Fibroblast of lung (primary cell): ENCODE results near the gene HPX. TPM values are rescaled to one million over a fixed set of nuclear protein-coding genes. Genes with fewer than 3 reads are reported as not detected.

Experiments
- DNase-seq, 2 donors: peaks; one replicate each; pipeline versions ENCODE4 v3.0.0 to v3.0.0-alpha.2; 2010; ENCODE audit warnings: low read depth in 2 of 2
- H2AFZ ChIP-seq: 2 replicates; pipeline ENCODE4 v1.5.1; 2012; ENCODE audit warnings: low read length, control low read depth, inconsistent platforms
- H3K27ac ChIP-seq: 2 replicates; pipeline ENCODE4 v1.5.1; 2011; ENCODE audit warnings: low read length, control low read depth; ENCODE audit not compliant: insufficient read depth
- H3K27me3 ChIP-seq: 2 replicates; pipeline ENCODE4 v1.5.1; 2011; ENCODE audit warnings: mild to moderate bottlenecking, low read length; ENCODE audit not compliant: control insufficient read depth, insufficient read depth
- H3K36me3 ChIP-seq: 2 replicates; pipeline ENCODE4 v1.5.1; 2011; ENCODE audit warnings: low read length; ENCODE audit not compliant: control insufficient read depth, insufficient read depth
- H3K4me1 ChIP-seq: 2 replicates; pipeline ENCODE4 v1.5.1; 2011; ENCODE audit warnings: low read length; ENCODE audit not compliant: control insufficient read depth, insufficient read depth; ENCODE audit errors: extremely low read depth
- H3K4me2 ChIP-seq: 2 replicates; pipeline ENCODE4 v1.5.1; 2011; ENCODE audit warnings: low read length, control low read depth; ENCODE audit not compliant: insufficient read depth; ENCODE audit errors: extremely low read depth
- H3K4me3 ChIP-seq, 4 experiments: fragments of 200-600 bp in 1 of 4; sonication (generic) in 1 of 4; replicated peaks in 1 of 4; 2 replicates each; pipeline ENCODE4 v1.5.1; 2011 to 2016; ENCODE audit warnings: low read length in 4 of 4, low read depth in 3 of 4, mild to moderate bottlenecking in 3 of 4, control low read depth in 2 of 4, inconsistent platforms in 1 of 4, mixed read lengths in 1 of 4; ENCODE audit not compliant: insufficient read depth in 1 of 4; ENCODE audit errors: control extremely low read depth in 1 of 4
- H3K79me2 ChIP-seq: 2 replicates; pipeline ENCODE4 v1.5.1; 2012; ENCODE audit warnings: mild to moderate bottlenecking, low read length, inconsistent platforms; ENCODE audit not compliant: control insufficient read depth, insufficient read depth
- H3K9ac ChIP-seq: 2 replicates; pipeline ENCODE4 v1.5.1; 2011; ENCODE audit warnings: mild to moderate bottlenecking, low read length, control low read depth; ENCODE audit not compliant: insufficient read depth
- H3K9me3 ChIP-seq: 2 replicates; pipeline ENCODE4 v1.5.1; 2012; ENCODE audit warnings: low read depth, low read length; ENCODE audit not compliant: control insufficient read depth, insufficient read depth
- H4K20me1 ChIP-seq: 2 replicates; pipeline ENCODE4 v1.5.1; 2011; ENCODE audit warnings: low read length; ENCODE audit not compliant: control insufficient read depth, insufficient read depth; ENCODE audit errors: extremely low read depth
- CTCF ChIP-seq, 2 donors: IDR thresholded peaks in 1 of 2; conservative IDR thresholded peaks in 1 of 2; 1 replicate in 1 of 2; 2 replicates in 1 of 2; pipeline ENCODE4 v1.5.1; 2011 to 2012; ENCODE audit warnings: low read length in 2 of 2, control low read depth in 1 of 2, inconsistent platforms in 1 of 2, low read depth in 1 of 2, mild to moderate bottlenecking in 1 of 2
- EZH2 ChIP-seq: IDR thresholded peaks from 2 replicates; pipeline ENCODE4 v1.5.1; 2012; ENCODE audit warnings: low read length, control low read depth, mild to moderate bottlenecking; ENCODE audit errors: missing control alignments
- polyA plus RNA-seq, 2 donors: library from polyadenylated mRNA; depleted of rRNA in 1 of 2; stranded (reverse) in 1 of 2; unstranded in 1 of 2; fragments of >200 nt; gene quantifications; 2 replicates each; pipeline ENCODE4 v1.2.1, GENCODE V29; 2011 to 2012; ENCODE audit warnings: missing spikeins in 1 of 2
- total RNA-seq: library from RNA; depleted of rRNA; stranded (reverse); fragments of >200 nt; gene quantifications from 2 replicates; pipeline ENCODE4 v1.2.1, GENCODE V29; 2014

HPX gene
- total and polyA plus RNA-seq, 2 donors (not counting 1 experiment from before 2014, with no cell fraction given) = 0.18 to 0.83 TPM

GRCh38 chr11:6413791-6414201 lies 27.0 kb downstream of the HPX start:
- H3K27ac ChIP-seq = no peak overlapping the region
- no peak for TF ChIP-seq EZH2
- TF ChIP-seq CTCF (conservative IDR thresholded peaks at IDR 0.05 in 1 of 2, IDR thresholded peaks at IDR 0.05 in 1 of 2; ENCODE audit: low read depth in 1 of 2, low read length in 2 of 2) = no peak
- no peaks in the 10 kb centered on the region for H3K27me3 ChIP-seq
- no peak overlapping the region for H3K4me3 ChIP-seq
- no peak for DNase-seq
- peaks cover 2% of the 10 kb centered on the region for H3K36me3 ChIP-seq
- H4K20me1 ChIP-seq = peaks cover 2% of the 10 kb centered on the region
- H3K4me1 ChIP-seq = peaks cover 3% of the 10 kb centered on the region
- no peak overlapping the region for H3K4me2 ChIP-seq
- no peak overlapping the region for H3K9ac ChIP-seq
- H3K79me2 ChIP-seq = peaks cover 3% of the 10 kb centered on the region
- H2AFZ ChIP-seq = no peak overlapping the region
- no peaks in the 10 kb centered on the region for H3K9me3 ChIP-seq

GRCh38 chr11:6411594-6412031 lies 29.2 kb downstream of the HPX start:
- peaks cover 2% of the 10 kb centered on the region for H3K36me3 ChIP-seq
- no peak overlapping the region for H3K4me2 ChIP-seq
- DNase-seq = no peak
- no peak for TF ChIP-seq CTCF (conservative IDR thresholded peaks at IDR 0.05 in 1 of 2, IDR thresholded peaks at IDR 0.05 in 1 of 2; ENCODE audit: low read depth in 1 of 2, low read length in 2 of 2)
- TF ChIP-seq EZH2 = no peak
- peaks cover 3% of the 10 kb centered on the region for H3K79me2 ChIP-seq
- no peaks in the 10 kb centered on the region for H3K27me3 ChIP-seq
- no peak overlapping the region for H3K9ac ChIP-seq
- no peak overlapping the region for H3K27ac ChIP-seq
- no peaks in the 10 kb centered on the region for H3K9me3 ChIP-seq
- H3K4me3 ChIP-seq = no peak overlapping the region
- H4K20me1 ChIP-seq = peaks cover 2% of the 10 kb centered on the region
- H3K4me1 ChIP-seq = no peaks in the 10 kb centered on the region
- H2AFZ ChIP-seq = no peak overlapping the region

DNA sequence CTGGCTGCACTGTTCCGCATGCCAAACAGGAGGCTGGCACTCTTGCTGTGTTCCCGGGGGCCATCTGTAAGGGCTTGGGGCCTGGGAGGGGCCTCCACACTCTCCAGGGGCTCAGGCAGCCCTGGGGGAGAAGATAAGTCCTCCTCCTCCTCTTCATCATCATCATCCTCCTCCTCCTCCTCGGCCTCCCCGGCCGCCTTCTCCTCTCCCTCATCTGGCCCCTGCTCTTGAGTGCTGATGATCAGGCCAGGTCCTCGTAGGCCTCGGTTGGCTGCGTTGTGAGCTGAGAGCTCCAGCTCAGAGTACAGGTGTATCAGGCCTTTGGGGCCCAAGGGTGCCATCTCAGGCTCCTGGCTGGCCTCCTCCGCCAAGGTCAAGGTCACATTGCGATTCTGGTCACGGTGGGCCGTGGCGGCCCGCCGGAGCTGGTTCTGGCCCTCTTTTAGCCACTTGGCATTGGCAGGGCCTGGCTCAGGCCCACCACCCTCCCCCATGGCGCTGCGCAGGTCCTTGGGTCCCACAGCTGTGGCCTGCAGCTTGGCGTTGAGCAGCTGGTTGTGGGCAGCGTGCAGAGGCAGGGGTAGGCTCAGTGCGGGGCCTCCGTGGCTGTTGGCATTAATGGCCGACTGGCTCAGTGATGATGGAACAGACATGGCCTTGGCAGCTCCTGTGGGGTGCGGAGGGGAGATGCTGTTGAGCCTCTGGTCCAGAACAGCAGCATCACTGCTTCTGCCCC lies 29.9 kb downstream of the HPX start:
- Histone ChIP-seq H3K4me3 (no peak overlapping the region), H3K9ac (no peak overlapping the region), H4K20me1 (peaks cover 2% of the 10 kb centered on the region), H3K27ac (no peak overlapping the region), H3K9me3 (no peaks in the 10 kb centered on the region), H3K4me2 (no peak overlapping the region), H3K4me1 (no peaks in the 10 kb centered on the region), H2AFZ (no peak overlapping the region), H3K27me3 (no peaks in the 10 kb centered on the region), H3K79me2 (peaks cover 3% of the 10 kb centered on the region), H3K36me3 (peaks cover 2% of the 10 kb centered on the region)
- no peak for DNase-seq
- TF ChIP-seq CTCF (conservative IDR thresholded peaks at IDR 0.05 in 1 of 2, IDR thresholded peaks at IDR 0.05 in 1 of 2; ENCODE audit: low read depth in 1 of 2, low read length in 2 of 2) (no peak), EZH2 (no peak)
